Body of pancreas (tissue), 4 donors: ENCODE measurements around the gene CROCC. TPM values are rescaled to one million over a fixed set of nuclear protein-coding genes. Genes with fewer than 3 reads are reported as not detected.

Experiments
- ATAC-seq: fragments of 150-250 bp; one replicate; pipeline ENCODE4 v1.9.1; 2016
- DNase-seq, 4 donors: peaks; one replicate each; pipeline ENCODE4 v3.0.0-alpha.2; 2019
- H3K27ac ChIP-seq, 4 donors: fragments of 200-600 bp; sonication (generic); 1 replicate in 3 of 4; 2 replicates in 1 of 4; pipeline versions ENCODE4 v1.5.1 to v1.6.1; 2016 to 2019; ENCODE audit warnings: mild to moderate bottlenecking in 1 of 4, mixed read lengths in 1 of 4, moderate library complexity in 1 of 4
- H3K27me3 ChIP-seq, 2 donors: fragments of 200-600 bp; sonication (generic); one replicate each; pipeline ENCODE4 v1.6.0; 2016; ENCODE audit warnings: mild to moderate bottlenecking in 1 of 2
- H3K36me3 ChIP-seq, 2 donors: fragments of 200-600 bp; sonication (generic); replicated peaks in 1 of 2; 2 replicates each; pipeline ENCODE4 v1.5.1; 2016; ENCODE audit warnings: low read depth in 2 of 2; ENCODE audit not compliant: insufficient read depth in 1 of 2
- H3K4me1 ChIP-seq: fragments of 200-600 bp; sonication (generic); one replicate; pipeline ENCODE4 v1.6.0; 2016
- H3K4me3 ChIP-seq, 2 donors: fragments of 200-600 bp; sonication (generic); 1 replicate in 1 of 2; 2 replicates in 1 of 2; pipeline ENCODE4 v1.5.1; 2016 to 2019
- H3K9me3 ChIP-seq, 3 donors: fragments of 200-600 bp; sonication (generic); 1 replicate in 2 of 3; 2 replicates in 1 of 3; pipeline ENCODE4 v1.5.1; 2016
- POLR2A ChIP-seq, 3 donors: fragments of 450-650 bp; IDR thresholded peaks; one replicate each; pipeline ENCODE4 v1.6.1; 2016; ENCODE audit warnings: antibody characterized with exemption in 3 of 3, mild to moderate bottlenecking in 2 of 3
- WGBS, 2 donors: methylation state at CpG; one replicate each; pipeline ENCODE4 v1.1.5; 2017; 5-methylcytosine and 5-hydroxymethylcytosine counted together
- intact Hi-C: fragments of 100-400 bp; cut with DNase I; formaldehyde crosslinking; loops from one replicate; pipeline ENCODE4 v1.15.1; 2023
- small RNA-seq: library from RNA; depleted of rRNA; stranded (forward); fragments of <200 nt; gene quantifications from one replicate; pipeline ENCODE3, GENCODE V24; 2016
- total RNA-seq, 2 donors: library from RNA; depleted of rRNA; stranded (reverse); fragments of >200 nt; gene quantifications; one replicate each; pipeline ENCODE4 v1.1.0, GENCODE V29; 2016
- TF ChIP-seq, protein P1 (sequence below), 7 experiments: fragments of 450-650 bp in 4 of 7; fragments of 200-600 bp in 3 of 7; sonication (generic) in 3 of 7; IDR thresholded peaks; one replicate each; pipeline ENCODE4 v1.5.1; 2016 to 2019; ENCODE audit warnings: antibody characterized with exemption in 7 of 7

The CROCC gene
- total RNA-seq, 2 donors from 2014 or later, result 49.8 to 151 TPM

DNA sequence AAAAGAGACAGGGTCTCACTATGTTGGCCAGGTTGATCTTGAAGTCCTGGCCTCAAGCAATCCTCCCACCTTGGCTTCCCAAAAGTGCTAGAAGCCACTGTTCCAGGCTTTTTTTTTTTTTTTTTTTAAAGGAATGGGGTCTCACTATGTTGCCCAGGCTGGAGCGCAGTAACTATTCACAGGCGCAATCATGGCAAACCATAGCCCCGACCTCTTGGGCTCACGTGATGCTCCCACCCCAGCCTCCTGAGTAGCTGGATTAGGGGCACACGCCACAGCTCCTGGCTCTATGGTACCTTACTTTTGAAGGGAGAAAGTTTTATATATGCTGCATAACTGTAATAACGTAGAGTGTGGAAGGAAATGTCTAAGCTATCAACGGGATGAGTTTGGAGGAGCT is 95.7 kb downstream of the CROCC start:
- intact Hi-C loops, result no loop called here
- ATAC-seq (no peak), DNase-seq (peak in 1 of 4 donors; percentile 6)
- Histone ChIP-seq H3K4me1 (peaks cover 11% of the 10 kb centered on the region), H3K9me3 (no peaks in the 10 kb centered on the region), H3K27me3 (no peaks in the 10 kb centered on the region), H3K4me3 (no peak overlapping the region), H3K27ac (no peak overlapping the region), H3K36me3 (peaks cover 16 to 24% of the 10 kb centered on the region in 2 donors)
- 93 to 98% methylated on average over 7 of the region's 7 CpGs for WGBS, 2 donors
- TF ChIP-seq, protein P1, sequence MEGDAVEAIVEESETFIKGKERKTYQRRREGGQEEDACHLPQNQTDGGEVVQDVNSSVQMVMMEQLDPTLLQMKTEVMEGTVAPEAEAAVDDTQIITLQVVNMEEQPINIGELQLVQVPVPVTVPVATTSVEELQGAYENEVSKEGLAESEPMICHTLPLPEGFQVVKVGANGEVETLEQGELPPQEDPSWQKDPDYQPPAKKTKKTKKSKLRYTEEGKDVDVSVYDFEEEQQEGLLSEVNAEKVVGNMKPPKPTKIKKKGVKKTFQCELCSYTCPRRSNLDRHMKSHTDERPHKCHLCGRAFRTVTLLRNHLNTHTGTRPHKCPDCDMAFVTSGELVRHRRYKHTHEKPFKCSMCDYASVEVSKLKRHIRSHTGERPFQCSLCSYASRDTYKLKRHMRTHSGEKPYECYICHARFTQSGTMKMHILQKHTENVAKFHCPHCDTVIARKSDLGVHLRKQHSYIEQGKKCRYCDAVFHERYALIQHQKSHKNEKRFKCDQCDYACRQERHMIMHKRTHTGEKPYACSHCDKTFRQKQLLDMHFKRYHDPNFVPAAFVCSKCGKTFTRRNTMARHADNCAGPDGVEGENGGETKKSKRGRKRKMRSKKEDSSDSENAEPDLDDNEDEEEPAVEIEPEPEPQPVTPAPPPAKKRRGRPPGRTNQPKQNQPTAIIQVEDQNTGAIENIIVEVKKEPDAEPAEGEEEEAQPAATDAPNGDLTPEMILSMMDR (IDR thresholded peaks at IDR 0.05), result no peak
- TF ChIP-seq POLR2A (IDR thresholded peaks at IDR 0.05), result no peak

- Histone ChIP-seq H3K9me3 (peaks cover 0 to 4% (median 0%) of the 10 kb centered on the region in 3 donors), H3K27me3 (no peaks in the 10 kb centered on the region), H3K36me3 (peaks cover 16 to 28% of the 10 kb centered on the region in 2 donors), H3K4me3 (no peak overlapping the region), H3K4me1 (no peaks in the 10 kb centered on the region), H3K27ac (no peak overlapping the region)
- 7 to 20% methylated on average over 1 of the region's 1 CpG for WGBS, 2 donors
- ATAC-seq (no peak), DNase-seq (peak in 1 of 4 donors; percentile 6)
- intact Hi-C loops, result no loop called here
- TF ChIP-seq POLR2A (IDR thresholded peaks at IDR 0.05), result no peak
- TF ChIP-seq, protein P1 (IDR thresholded peaks at IDR 0.05), result no peak
Observed at GRCh38 chr1:17018849-17019248, 97.1 kb downstream of the CROCC start.

DNA sequence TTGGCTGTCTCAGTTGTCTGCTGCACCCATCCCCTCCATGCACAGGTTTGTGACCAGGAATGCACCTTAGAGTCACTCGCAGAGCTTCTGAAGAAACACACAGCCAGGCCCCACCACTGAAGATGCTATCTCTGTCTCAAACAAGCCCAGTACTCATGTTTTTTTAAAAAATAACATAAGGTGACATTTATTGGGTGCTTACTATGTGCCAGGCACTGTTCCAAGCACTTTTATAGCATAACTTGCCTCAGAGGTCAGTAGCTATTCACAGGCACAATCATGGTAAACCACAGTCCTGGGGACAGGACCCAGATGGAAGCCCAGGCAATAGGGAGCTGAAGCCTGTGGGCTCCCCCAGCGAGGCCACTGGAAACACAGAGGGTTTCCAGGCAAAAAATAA is 98.8 kb downstream of the CROCC start:
- Histone ChIP-seq H3K27ac (no peak overlapping the region), H3K4me1 (peaks cover 7% of the 10 kb centered on the region), H3K4me3 (no peak overlapping the region), H3K27me3 (no peaks in the 10 kb centered on the region), H3K36me3 (peaks cover 16 to 30% of the 10 kb centered on the region in 2 donors), H3K9me3 (peaks cover 0 to 4% (median 0%) of the 10 kb centered on the region in 3 donors)
- WGBS, 2 donors, result 97 to 100% methylated on average over 2 of the region's 2 CpGs
- intact Hi-C loops, result loop anchor here (10.0 kb wide), 1 partner anchor 46 kb away; no protein-coding TSS in a partner anchor
- DNase-seq (no peak), ATAC-seq (no peak)
- TF ChIP-seq, protein P1 (IDR thresholded peaks at IDR 0.05), result no peak
- TF ChIP-seq POLR2A (IDR thresholded peaks at IDR 0.05), result no peak

DNA sequence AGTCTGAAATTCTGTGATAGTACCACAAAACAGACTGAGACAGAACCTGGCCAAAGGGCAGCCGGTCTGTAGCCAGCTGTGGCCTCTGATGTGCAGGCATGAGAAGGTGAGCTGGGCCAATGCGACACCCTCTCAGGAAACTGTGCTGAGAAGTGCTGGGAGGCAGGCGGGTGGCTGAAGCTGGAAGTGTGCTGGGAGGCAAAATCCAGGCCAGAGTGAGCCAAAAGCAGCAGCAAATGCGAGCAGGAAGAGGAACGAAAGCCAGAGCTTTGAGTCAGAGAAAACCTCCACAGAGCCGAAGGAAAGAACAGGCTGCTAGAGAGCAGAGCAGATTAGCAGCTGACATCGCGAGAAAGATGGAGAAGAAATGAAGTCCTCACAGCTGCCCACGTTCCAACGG is 100.2 kb downstream of the CROCC start:
- peaks cover 8% of the 10 kb centered on the region for H3K4me1 ChIP-seq
- H3K27ac ChIP-seq, result no peak overlapping the region
- DNase-seq, result no peak
- TF ChIP-seq, protein P1 (IDR thresholded peaks at IDR 0.05), result no peak
- no peak for TF ChIP-seq POLR2A (IDR thresholded peaks at IDR 0.05)
- 76 to 77% methylated on average over 10 of the region's 10 CpGs for WGBS, 2 donors
- peaks cover 16 to 32% of the 10 kb centered on the region in 2 donors for H3K36me3 ChIP-seq
- no peak overlapping the region for H3K4me3 ChIP-seq
- H3K27me3 ChIP-seq, result no peaks in the 10 kb centered on the region
- no peak for ATAC-seq
- intact Hi-C loops, result loop anchor here (10.0 kb wide), 1 partner anchor 47 kb away; no protein-coding TSS in a partner anchor
- peaks cover 0 to 4% (median 0%) of the 10 kb centered on the region in 3 donors for H3K9me3 ChIP-seq

Small RNA genes lying within 50 kb of the gene (small RNA-seq; reads per million reads assigned to genes)
- gene RNU1-2, result not detected
- gene RNU1-5P, result not detected

Other genes starting within 250 kb of the CROCC start
- gene RNU1-4, start 181.4 kb upstream of the CROCC start, total RNA-seq, result over 10,000 TPM in 1 of 2 donors, under 1 TPM in 1; under 0.01 to 15,479 TPM
- over 10,000 TPM in 1 of 2 donors, under 1 TPM in 1; under 0.01 to 15,479 TPM for gene RNU1-2, start 26.0 kb upstream of the CROCC start, total RNA-seq
- gene MFAP2, start 58.7 kb downstream of the CROCC start, total RNA-seq, result 10 to 100 TPM in 1 of 2 donors, 1 to 10 TPM in 1; 1.3 to 13.5 TPM
- gene ATP13A2, start 90.0 kb downstream of the CROCC start, total RNA-seq, result 10 to 100 TPM; 56.8 to 61.0 TPM
- 10 to 100 TPM; 38.9 to 59.4 TPM for gene SDHB, start 132.1 kb downstream of the CROCC start, total RNA-seq
- gene PADI2, start 197.5 kb downstream of the CROCC start, total RNA-seq, result 1 to 10 TPM; 2.3 to 3.0 TPM